ENCODE results near the gene DHX16.

DNA sequence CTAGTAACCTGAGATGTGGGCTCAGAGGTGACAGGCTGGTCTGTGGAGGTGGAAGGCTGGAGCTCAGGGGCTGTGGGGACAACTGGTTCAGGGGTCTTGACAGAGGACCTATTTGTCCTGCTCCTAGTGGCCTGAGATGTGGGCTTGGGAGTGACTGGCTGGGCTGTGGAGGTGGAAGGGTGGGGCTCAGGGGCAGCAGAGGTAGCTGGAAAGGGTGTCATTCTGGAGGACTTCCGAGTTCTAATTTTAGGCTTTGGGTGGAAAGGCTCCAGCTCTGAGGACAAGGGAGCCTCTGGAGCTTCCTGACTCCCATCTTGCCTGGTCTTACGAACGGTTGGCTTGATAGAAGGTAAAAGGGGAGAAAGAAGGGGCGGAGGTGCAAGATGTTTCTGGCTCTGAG, 32.8 kb upstream of the DHX16 start:
- TF ChIP-seq, protein P1, sequence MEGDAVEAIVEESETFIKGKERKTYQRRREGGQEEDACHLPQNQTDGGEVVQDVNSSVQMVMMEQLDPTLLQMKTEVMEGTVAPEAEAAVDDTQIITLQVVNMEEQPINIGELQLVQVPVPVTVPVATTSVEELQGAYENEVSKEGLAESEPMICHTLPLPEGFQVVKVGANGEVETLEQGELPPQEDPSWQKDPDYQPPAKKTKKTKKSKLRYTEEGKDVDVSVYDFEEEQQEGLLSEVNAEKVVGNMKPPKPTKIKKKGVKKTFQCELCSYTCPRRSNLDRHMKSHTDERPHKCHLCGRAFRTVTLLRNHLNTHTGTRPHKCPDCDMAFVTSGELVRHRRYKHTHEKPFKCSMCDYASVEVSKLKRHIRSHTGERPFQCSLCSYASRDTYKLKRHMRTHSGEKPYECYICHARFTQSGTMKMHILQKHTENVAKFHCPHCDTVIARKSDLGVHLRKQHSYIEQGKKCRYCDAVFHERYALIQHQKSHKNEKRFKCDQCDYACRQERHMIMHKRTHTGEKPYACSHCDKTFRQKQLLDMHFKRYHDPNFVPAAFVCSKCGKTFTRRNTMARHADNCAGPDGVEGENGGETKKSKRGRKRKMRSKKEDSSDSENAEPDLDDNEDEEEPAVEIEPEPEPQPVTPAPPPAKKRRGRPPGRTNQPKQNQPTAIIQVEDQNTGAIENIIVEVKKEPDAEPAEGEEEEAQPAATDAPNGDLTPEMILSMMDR (IDR thresholded peaks at IDR 0.05; ENCODE audit: low read depth, low read length), result no peak
- no peak for TF ChIP-seq EZH2phosphoT487 (IDR thresholded peaks at IDR 0.05; ENCODE audit: low read depth)
